GM21786 (cell line): ENCODE data around the gene SETBP1.
A peak's percentile ranks its signal among the peaks of the same experiment; 100 is the strongest.

ENCODE experiments used
- ATAC-seq: cut with Tn5 transposase; IDR thresholded peaks from one replicate; pipeline ENCODE4 v1.9.1; 2021; ENCODE audit not compliant: unreplicated experiment

Gene SETBP1

DNA sequence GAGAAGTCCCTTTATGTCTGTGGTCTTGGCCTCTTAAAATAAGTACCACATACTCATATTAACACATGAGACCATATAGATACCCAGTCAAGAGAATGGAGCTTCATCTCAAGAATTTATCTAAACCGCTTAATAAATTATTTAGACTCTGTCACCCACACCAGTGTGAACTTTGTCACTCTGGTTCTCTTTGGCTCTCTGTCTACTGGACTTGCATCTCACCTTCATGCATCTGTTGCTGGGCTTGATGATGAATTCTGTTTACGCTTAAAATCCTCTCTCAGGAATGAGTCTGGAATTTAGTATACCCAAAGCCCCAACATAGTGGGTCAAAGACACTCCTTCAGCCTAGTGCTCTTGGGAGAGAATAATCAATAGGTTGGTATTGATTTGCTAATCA is 73.9 kb downstream of the SETBP1 start:
- ATAC-seq, result no peak

DNA sequence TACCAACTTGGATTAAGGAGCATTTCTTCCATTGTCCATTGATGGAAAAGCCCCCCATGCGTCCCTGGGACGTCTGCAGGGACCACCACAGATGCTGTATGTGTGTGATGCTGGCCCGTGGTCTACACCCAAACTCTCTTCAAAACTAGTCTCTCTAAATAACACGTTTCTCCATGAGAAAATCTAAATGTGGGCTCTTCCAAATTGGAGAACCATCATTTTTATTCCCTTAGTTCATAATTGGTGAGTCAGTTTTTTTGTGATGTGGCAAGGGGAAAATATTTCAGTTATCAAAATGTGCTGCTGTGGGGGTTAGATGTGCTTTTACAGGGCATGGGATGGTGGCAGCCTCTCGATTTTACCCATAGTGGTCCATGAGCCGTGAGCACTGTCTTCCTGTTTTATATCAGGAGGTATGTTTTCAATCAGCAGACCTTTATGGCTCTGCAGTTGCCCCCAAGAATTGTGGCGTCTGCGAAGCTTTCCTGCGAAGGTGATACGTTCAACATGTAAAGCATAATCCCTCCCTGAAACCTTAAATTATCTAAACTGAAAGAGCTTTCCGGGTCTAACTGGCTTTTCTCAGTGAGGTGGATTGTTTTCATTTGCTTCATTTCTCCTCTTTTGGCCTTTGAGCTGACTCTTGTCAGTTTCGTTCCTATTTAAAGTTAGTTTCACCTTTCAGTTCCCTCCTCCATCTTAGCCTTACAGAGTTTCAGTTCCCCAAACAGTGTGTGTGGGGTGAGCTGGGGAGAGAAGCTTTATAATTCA is 78.4 kb downstream of the SETBP1 start:
- ATAC-seq, result peak; percentile 93

DNA sequence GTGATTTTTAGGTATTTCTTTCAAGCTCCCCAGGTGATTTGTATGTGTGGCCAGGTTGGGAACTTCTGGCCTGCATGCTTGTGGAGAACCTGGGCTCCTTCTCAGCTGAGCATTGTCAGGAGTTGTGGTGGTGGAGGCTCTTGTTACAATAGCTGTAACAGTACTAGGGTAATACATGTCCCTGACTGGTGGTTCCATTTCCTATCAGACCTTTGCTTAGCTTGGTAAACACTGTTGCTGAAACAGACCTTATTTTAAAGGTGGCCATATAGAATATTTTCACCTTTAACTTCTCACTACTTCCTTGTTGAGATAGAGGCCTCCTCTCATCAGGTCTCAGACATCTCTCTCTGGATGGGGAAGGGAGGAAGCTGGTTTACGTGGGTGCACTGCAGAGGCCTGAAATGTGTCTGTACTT is 79.2 kb downstream of the SETBP1 start:
- peak; percentile 45 for ATAC-seq

DNA sequence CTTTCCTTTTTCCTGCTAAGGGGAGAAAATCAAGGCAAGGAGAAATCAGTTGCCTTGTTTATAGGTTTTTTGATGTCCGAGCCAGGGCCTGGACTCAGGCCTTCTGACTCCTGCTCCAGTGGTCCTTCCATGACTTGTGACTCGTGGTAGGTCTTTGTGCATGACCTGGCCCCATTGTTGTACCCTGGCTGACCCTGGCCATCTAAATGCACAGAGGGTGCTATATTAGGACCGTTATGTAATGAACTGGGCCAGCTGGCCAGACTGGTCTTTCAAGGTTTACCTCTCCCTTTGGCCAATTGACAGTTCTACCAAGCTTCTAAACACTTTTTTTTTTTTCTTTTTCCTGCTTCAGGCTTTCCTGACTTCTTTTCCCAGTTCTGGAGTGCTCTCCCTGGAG is 81.1 kb downstream of the SETBP1 start:
- no peak for ATAC-seq

DNA sequence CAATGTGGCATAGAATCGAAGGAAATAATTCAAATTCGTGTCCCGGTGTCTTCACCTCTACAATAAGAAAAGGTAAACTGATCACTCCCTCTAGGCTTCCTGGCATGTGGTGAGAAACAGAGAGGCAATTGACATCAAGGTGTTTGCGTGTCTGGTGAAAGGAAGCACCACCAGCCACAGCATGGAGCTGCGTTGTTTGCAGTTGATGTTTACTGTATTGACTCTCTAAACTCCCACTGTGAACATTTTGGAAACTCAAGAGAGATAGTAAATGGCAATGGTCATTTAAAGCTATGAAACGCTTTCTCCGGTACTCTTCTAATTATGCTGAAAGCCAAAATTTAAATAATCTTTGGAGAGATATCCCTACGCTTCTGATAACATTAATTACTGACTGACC is 82.6 kb downstream of the SETBP1 start:
- ATAC-seq, result no peak

DNA sequence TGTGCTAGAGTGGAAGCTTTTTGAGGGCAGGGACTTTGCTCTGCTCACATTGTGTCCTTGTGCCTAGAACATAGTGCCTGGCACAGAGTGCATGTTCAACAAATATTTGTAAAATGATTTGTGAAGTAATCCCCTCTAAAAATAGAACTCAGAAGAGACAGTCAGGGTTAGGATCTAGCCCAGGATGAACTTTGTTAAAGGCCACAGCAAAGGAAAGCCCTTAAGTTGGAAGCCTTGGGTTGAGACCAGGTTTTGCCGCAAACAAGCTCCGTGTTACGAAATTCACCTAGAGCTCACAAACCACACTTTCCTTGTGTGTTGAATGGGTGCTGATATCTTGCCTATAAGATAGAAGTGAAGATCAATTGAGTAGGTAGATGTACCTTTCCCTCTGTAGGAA is 84.2 kb downstream of the SETBP1 start:
- no peak for ATAC-seq

DNA sequence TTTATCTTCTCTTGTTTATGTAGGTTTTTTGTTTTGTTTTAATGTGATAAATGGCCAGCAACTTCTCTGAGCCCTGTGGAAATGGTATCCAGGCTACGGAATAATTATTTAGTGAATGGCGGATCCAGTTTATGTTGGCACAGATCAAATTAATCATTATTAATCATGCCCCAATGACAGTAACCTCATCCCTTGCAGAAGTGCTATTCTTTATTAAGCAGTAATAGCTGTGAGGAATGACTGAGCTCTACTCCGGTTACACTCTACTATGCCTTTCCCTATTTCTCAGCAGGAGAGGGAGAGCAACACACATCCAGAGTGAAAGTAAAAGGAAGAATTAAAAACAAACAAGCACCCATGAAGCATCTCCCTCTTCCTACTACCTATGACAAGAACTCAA is 84.8 kb downstream of the SETBP1 start:
- no peak for ATAC-seq

DNA sequence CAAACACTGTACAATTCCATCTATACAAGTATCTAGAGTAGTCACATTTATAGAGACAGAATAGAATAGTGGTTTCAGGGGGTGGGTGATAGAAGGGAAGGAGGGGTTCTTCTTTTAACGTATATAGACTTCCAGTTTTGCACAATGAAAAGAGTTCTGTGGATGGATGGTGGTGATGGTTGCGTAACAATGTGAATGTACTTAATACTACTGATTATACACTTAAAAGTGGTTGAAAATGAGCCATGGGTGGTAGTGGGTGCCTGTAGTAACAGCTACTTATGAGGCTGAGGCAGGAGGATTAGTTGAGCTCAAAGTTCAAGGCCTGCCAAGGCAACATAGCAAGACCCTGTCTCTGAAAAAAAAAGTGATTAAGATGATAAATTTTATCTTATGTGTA is 85.8 kb downstream of the SETBP1 start:
- no peak for ATAC-seq

DNA sequence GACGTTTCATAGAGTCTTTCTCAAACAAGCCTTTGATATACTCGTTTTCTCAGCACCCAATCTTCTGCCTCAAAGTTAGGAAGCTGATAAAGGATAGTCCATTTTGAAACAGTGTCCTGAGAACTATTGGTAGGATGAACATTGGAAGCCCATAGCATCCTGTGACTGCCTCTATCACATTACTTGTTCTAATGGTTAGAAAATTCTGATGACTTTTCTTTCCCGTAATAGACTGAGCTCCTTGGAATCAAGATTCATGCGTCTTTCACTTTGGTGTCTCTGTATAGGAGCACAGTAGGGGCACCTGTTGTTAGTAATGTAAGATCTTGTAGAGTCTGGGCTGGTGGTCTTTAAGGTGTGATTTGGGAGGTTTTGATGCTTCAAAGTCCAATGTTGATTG is 87.1 kb downstream of the SETBP1 start:
- no peak for ATAC-seq

DNA sequence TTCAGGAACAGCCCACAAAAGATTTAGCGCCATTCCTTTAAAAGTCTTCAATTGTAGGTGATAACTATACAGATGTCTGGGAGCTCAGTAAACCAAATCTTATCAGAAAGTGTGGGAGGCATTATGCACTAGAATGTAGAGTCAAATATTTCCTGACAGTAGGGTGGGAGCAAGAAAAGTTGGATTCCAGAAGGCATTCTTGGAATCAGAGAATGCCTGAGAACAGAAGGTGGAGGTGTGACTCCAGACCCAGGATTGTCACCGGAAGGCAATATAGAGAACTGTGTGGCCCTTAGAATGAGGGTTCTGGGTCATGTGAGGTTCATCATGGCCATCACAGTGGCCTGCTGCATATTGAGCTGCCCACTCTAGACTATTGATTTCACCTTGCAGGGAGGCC is 90.0 kb downstream of the SETBP1 start:
- no peak for ATAC-seq

DNA sequence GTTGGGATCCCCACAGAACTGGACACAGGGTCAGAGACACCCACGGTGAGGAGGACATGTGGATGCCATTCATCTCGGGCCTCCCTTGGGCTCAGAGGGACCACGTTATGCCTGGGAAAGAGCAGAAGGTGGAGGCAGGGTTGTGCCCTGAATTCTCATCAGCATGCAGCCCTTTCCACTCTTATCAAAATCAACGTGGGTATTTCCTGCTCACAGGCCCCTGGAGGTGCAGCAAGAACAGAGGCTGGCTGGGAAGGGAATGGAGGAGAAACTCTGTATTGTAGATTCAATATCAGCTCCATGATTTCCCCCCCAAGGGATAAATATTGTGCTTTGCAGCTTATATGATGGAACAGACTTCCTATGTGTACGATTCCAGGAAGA is 90.9 kb downstream of the SETBP1 start:
- ATAC-seq, result no peak

DNA sequence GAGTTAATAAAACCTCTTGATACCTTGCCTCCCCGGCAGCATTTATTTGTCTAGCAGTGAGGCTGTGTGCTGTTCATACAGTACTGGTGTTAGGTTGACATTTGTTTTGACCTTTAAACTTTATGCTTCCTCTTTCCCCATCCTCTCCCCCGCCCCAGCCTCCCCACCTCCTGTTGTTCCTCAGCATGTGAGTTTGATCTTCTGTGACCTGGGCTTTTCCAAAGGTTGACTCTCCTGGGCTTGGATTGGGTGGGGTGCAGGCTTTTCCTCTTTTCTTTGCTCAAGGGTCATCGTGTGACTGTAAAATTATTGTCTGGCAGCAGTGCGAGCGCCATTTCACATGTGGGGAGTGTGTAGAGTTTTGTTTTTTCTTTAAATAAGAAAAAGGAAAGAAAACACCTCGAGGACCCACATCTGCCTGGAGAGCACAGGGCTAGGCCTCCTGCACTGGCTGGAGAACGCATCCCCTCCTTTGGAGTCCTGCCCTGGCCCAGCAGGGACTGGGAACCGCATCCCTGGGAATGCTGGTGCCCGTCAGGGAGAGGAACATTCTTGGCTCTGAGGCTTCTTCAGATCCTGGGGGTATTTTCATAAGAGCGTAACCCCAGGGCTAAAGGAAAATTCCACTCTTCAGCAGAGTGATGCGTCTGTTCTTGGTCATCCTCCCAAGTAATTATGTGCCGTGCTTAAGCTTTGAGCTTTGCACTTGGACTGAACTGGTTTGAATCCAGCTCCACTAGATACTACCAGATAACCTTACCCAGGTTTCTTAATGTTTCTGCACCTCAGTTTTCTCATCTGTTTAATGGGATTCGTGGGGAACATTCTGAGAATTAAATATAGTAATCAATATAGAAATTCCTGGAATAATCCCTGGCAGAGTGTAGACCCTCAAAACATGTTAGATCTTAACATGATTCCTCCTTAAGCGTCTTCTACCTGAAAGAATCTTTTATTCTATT is 91.5 kb downstream of the SETBP1 start:
- no peak for ATAC-seq

DNA sequence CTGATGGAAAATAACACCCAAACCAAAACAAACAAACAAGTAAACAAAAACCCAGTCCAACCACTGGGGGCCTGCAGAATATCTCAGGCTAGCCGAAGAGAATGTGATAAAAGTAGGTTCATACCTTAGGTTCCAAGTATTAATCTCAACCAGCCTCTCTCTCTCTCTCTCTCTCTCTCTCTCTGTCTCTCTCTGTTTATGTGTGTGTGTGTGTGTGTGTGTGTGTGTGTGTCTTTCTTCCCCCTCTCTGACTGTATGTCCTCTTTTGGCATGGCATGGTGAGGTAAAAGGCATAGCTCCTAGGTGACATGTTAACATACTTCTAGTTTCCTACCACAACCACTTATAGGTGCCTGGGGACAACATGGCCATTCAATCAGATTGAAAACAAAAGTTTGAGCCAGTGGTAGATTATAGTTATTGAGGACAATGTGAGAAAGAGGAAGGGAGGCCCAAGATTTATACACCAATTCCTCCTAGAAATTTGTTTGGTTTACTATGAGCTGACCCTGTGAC is 93.0 kb downstream of the SETBP1 start:
- ATAC-seq, result no peak

DNA sequence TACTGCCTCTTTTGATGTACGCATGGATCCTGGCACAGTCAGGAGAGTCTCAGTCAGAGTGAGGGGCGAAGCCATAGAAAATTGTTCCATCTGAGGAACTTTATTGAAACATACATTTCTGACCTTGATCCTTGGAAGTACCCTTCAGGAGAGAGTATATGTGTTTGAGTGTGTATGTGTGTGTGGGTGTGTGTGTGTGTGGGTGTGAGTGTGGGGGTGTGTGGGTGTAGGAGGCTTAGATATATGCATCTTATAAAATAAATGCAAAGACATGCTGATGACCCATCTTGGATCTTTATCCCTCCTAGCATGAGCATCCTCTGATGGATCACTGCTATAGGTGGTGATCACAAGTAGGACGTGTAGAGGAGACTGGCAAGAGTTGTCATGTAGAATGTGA is 93.5 kb downstream of the SETBP1 start:
- no peak for ATAC-seq

DNA sequence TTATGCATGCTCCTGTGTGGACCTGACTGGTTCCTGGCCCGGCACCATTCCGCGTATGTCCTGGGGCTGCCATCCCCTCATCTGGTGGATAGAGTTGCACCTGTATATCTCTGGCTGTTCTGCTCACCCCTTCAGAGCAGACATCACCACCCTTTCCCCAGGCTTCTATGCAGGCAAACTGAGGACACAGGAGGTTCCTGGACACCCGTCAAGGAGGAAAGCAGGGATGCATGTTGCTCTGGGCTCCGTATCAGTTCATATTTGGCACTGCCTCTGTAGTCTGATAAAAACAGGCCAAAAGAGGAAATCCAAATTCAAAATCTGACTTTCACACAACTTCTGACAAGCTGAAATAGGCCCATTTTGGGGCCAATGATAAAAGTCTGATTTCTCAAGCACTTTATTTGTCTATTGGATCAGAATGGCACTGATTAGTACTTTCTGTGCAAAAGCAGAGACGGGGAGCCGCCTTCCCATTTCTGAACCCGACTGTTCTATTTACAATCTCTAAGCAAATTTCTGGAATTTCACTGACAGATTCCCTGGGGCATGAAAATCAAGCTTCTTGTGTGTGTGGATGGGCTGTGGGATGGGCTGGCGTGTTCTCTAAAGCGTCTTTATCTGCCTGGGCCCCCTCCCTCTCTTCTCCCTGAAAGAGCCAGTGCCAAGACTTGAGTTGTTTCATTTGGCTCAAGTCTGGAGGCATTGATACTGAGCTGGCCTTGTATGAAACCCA is 96.9 kb downstream of the SETBP1 start:
- ATAC-seq, result no peak

DNA sequence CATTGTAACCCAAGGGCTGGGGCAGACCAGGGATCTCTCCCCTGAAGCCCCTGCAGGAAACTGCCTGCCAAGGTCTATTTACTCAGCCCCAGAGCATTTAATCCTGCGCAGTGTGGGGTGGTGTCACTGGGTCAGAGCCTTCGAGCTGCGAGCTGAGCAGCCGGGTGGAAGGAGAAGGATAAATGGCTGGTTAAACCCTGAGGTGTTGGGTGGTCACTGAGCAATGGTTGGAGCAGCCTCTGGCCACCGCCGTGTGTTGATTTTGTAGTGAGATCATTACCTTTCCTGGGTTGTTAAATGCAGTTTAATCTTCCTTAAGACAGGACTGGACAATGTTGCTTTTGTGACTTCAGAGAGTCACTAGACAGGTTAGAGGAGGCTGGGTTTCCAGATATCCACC is 98.1 kb downstream of the SETBP1 start:
- no peak for ATAC-seq

DNA sequence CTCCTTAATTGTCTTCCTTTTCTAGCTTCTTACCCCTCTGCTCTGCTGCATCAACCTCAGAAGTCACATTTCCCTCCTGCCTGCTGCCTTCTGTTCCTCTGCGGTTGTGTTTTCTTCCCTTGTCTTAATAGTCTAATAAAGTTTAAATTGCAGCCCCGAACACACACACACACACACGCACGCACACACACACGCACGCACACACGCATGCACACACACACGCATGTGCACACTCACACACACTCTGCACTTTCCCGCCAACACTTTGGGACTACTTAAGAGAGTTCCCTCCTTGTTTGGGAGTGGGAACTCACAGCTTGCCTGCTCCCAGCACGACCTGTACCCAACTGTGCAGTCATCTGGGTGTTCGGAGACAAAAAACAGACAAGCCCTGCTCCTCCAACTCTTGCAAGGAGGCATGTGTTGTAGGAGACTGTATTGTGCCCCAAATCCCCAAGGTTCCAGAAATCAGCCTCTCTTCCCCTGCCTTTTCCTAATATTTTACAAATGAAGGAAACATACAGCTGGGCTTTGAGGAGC is 99.1 kb downstream of the SETBP1 start:
- ATAC-seq, result no peak

DNA sequence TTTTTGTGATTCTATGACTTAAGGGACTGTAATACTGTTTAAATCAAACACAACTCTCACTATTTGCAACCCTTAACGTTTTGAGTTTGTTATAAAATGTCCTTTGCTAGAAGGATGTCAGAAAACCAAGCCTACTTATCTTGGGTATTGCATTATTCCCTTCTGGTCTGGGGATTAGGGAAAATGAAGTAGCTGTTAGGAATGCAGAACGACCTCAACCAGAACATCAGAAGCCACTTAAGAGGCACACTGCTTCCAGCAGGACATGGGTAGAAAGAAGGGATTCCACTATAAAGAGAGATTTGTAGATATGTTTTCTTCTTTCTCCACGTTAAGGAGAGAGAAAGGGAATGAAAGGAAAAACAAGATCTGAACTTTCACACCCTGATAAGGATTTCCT is 101.2 kb downstream of the SETBP1 start:
- ATAC-seq, result no peak

DNA sequence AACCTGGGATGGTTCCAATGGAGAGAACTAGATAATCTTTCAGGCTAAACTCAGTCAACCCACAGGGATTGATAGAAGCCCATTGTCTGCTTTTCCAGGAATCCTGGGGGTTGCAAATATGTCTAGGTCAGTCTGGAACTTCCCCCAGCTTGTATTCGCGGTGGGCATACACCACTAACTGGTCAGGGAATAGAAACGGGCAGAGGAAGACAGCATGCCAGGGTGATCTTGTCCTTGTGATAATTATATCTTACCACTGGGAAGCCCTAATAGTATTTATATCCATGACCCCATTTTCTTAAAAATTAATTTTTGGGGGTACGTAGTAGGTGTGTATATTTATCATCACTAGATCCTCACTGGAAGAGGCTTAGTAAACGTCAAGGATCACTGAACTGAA is 101.9 kb downstream of the SETBP1 start:
- ATAC-seq, result no peak

DNA sequence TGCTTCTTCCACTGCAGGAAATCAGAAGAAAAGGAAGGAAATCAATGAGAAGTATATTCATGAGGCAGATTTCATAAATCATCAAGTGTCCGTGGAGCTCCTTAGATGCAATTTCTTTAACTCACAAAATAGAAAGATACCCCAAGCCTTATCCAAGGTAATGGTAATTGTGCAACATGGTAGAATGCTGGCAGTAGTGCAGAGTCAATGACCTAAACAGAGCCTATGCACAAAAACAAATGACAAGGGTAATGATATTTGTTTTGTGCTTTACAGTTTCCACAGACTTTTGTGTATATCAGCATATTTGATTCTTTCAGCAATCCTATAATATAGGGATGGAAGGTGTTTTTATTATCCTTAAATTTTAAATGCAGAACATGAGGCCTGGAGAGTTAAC is 102.7 kb downstream of the SETBP1 start:
- no peak for ATAC-seq

DNA sequence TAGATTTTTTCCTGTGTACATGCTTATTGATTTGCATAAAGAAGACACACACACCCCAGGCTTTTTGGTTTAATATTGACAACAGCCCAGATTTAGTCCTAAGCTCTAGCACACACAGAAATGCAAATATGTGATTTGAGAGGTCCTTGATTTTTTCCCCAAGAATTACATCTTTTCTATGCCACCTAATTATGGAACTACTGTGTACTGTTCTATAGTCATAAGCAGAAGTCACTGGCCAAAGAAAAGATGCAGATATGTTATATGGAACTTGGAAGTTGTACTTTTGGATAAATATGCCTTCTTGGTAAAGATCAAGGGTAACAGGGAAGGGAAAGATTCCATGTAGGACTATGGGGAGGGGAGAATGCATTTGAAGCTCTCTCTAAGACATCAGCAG is 105.6 kb downstream of the SETBP1 start:
- peak; percentile 19 for ATAC-seq
